SJSA1 (cell line): ENCODE data around the gene CCBE1. TPM values are rescaled to one million over a fixed set of nuclear protein-coding genes. Genes with fewer than 3 reads are reported as not detected.
A peak's percentile ranks its signal among the peaks of the same experiment; 100 is the strongest.

Experiments
- DNase-seq, 2 experiments: peaks; one replicate each; pipeline ENCODE4 v3.0.0-alpha.2; 2015 to 2020; ENCODE audit warnings: low spot score in 2 of 2, low read depth in 1 of 2
- H3K27ac ChIP-seq: fragments of 250-450 bp; sonication (Bioruptor Pico); 2 replicates; pipeline ENCODE4 v1.5.1; 2020; ENCODE audit warnings: mild to moderate bottlenecking, moderate library complexity
- H3K27me3 ChIP-seq: fragments of 250-450 bp; sonication (Bioruptor Pico); replicated peaks from 2 replicates; pipeline ENCODE4 v1.5.1; 2020; ENCODE audit warnings: mild to moderate bottlenecking, moderate library complexity
- H3K36me3 ChIP-seq: fragments of 250-450 bp; sonication (Bioruptor Pico); 2 replicates; pipeline ENCODE4 v1.5.1; 2020; ENCODE audit warnings: mild to moderate bottlenecking
- H3K4me1 ChIP-seq: fragments of 250-450 bp; sonication (Bioruptor Pico); replicated peaks from 2 replicates; pipeline ENCODE4 v1.6.1; 2021; ENCODE audit warnings: mild to moderate bottlenecking
- H3K4me3 ChIP-seq: fragments of 250-450 bp; sonication (Bioruptor Pico); 2 replicates; pipeline ENCODE4 v1.5.1; 2020; ENCODE audit warnings: mild to moderate bottlenecking
- H3K9me3 ChIP-seq: fragments of 250-450 bp; sonication (Bioruptor Pico); replicated peaks from 2 replicates; pipeline ENCODE4 v1.5.1; 2020; ENCODE audit warnings: mild to moderate bottlenecking
- total RNA-seq: library from RNA; depleted of rRNA; stranded (reverse); fragments of >200 nt; shearing (Covaris generic); gene quantifications from 2 replicates; pipeline ENCODE4 v1.2.3, GENCODE V29; 2014

The CCBE1 gene
- total RNA-seq, 1 experiment from 2014 or later: 5.1 TPM

DNA sequence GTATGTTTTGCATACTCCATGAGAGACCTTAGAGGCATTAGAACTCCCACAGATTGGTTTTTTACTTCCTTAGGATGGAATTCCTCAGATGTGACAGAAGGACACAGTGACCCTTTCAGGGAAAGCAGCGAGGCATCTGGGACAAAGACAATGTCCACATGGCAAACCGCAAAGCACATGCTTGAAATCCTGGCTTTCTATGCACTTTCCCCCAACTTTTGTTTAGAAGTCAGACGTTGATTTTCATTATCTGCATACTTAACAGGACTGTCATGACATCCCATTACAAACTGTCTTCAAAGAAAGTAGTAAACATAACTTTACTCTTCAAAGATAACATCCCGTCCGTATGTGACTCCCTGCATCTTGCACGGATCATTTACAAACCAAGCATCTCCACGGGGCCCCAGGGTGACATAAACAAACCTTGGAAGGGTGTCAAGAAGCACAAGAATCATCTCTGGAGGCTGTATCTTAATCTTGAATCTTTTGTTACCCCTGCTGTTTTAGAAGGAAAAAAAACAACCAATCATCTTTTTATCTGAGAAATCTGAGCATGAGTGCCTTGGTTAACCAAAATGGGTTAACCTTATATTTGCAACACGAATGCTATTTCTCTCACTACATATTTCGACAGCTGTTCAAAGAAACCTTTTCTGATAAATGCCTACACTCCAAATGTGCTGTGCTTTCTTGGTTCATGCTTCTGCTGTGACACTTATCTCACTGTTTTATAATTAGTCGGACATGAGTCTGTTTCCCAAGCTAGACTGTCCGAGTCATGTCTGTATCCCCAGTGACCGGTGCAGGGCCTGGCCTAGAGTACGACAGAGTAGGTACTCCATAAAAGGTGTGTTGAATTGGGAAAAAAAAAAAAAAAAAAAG lies 90.8 kb downstream of the CCBE1 start:
- DNase-seq: peak; percentile 92 to 96
- H3K4me3 ChIP-seq: no peak overlapping the region
- H3K27ac ChIP-seq: peak overlapping the region; percentile 92
- peaks cover 25% of the 10 kb centered on the region for H3K4me1 ChIP-seq
- H3K27me3 ChIP-seq: no peaks in the 10 kb centered on the region
- no peaks in the 10 kb centered on the region for H3K9me3 ChIP-seq
- no peaks in the 10 kb centered on the region for H3K36me3 ChIP-seq

DNA sequence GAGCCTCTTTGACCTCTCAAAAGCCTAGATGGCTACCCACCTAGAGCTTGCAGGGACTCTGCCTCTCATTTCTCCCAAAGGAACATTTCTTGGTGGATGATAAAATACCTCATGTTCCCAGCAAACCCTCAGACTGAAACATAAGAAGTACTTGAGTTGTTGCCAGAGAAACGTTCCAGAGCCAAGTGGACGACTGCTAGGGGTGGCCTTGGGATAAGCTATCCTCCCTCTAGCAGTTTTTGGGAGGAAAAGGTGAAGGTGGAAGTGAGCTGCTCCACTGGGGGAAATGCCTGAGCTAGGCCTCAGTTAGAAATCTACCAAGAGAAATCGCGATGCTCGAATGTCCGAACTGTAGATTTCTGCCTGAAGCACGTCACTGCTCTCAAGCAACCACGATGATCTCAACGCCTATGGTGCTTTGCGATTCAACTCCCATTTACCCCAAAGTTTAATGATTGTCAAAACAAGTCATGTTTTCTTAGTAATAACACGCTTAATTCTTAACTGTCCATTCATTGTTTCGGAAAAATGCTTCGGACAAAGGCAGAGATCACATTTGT lies 91.5 kb downstream of the CCBE1 start:
- DNase-seq: peak in 1 of 2 experiments; percentile 78
- Histone ChIP-seq H3K36me3 (no peaks in the 10 kb centered on the region), H3K27ac (peak overlapping the region; percentile 92), H3K9me3 (no peaks in the 10 kb centered on the region), H3K4me1 (peaks cover 25% of the 10 kb centered on the region), H3K4me3 (no peak overlapping the region), H3K27me3 (no peaks in the 10 kb centered on the region)

- Histone ChIP-seq H3K4me3 (no peak overlapping the region), H3K9me3 (no peaks in the 10 kb centered on the region), H3K36me3 (no peaks in the 10 kb centered on the region), H3K27ac (peak overlapping the region; percentile 92), H3K4me1 (peaks cover 25% of the 10 kb centered on the region), H3K27me3 (no peaks in the 10 kb centered on the region)
- DNase-seq: no peak
Measured at GRCh38 chr18:59604877-59605276, 92.3 kb downstream of the CCBE1 start.

GRCh38 chr18:59597049-59597448 lies 100.2 kb downstream of the CCBE1 start:
- Histone ChIP-seq H3K36me3 (no peaks in the 10 kb centered on the region), H3K4me1 (peaks cover 33% of the 10 kb centered on the region), H3K27me3 (no peaks in the 10 kb centered on the region), H3K9me3 (no peaks in the 10 kb centered on the region), H3K27ac (no peak overlapping the region), H3K4me3 (no peak overlapping the region)
- no peak for DNase-seq

GRCh38 chr18:59593291-59593717 lies 103.9 kb downstream of the CCBE1 start:
- H3K36me3 ChIP-seq: no peaks in the 10 kb centered on the region
- H3K9me3 ChIP-seq: no peaks in the 10 kb centered on the region
- peak in 1 of 2 experiments; percentile 68 for DNase-seq
- H3K27me3 ChIP-seq: no peaks in the 10 kb centered on the region
- peak overlapping the region; percentile 57 for H3K27ac ChIP-seq
- H3K4me1 ChIP-seq: peaks cover 33% of the 10 kb centered on the region
- no peak overlapping the region for H3K4me3 ChIP-seq

DNA sequence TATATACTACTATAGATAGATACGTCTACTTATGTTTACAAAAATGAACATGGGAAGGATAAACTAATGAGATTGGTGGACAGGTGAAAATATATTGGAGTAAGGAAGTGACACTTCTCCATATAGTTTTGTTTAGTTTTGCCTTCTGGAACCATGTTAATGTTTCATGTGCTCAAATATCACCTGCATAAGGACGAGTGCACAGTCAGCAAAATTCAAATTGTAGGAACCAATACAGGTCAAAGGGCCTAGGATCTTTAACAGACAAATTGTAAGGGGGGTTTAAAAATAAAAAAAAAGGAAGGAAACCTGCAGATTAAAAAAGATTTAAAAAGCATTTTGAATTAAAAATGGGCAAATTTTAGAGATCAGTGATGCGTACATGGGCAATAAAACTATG lies 104.6 kb downstream of the CCBE1 start:
- DNase-seq: no peak
- H3K9me3 ChIP-seq: no peaks in the 10 kb centered on the region
- H3K27ac ChIP-seq: peak overlapping the region; percentile 35; the same call in 1 of the 2 replicates
- no peaks in the 10 kb centered on the region for H3K27me3 ChIP-seq
- H3K4me1 ChIP-seq: peaks cover 33% of the 10 kb centered on the region
- H3K36me3 ChIP-seq: no peaks in the 10 kb centered on the region
- no peak overlapping the region for H3K4me3 ChIP-seq

GRCh38 chr18:59582395-59582794 lies 114.8 kb downstream of the CCBE1 start:
- no peaks in the 10 kb centered on the region for H3K36me3 ChIP-seq
- H3K9me3 ChIP-seq: no peaks in the 10 kb centered on the region
- no peaks in the 10 kb centered on the region for H3K4me1 ChIP-seq
- no peak overlapping the region for H3K27ac ChIP-seq
- H3K4me3 ChIP-seq: no peak overlapping the region
- no peak for DNase-seq
- no peaks in the 10 kb centered on the region for H3K27me3 ChIP-seq

DNA sequence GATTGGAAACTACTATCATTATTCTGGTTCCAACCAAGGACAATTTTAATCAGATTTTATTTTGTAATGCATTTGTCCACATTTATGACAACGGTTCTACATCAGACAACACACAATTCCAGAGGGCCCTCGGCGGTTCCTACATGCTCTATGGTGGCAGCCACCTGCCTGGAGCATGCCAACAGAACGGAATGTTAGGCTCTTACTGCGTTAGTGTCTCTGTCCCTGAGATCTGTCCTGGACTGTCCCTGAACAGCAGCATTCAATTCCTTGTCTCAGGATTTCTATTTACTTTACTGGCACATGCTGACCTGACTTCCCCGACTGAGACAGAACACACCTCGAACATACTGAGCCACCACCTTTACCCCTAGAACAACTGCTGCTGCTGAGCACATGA lies 117.7 kb downstream of the CCBE1 start:
- no peaks in the 10 kb centered on the region for H3K36me3 ChIP-seq
- no peak overlapping the region for H3K27ac ChIP-seq
- no peaks in the 10 kb centered on the region for H3K27me3 ChIP-seq
- H3K9me3 ChIP-seq: no peaks in the 10 kb centered on the region
- no peaks in the 10 kb centered on the region for H3K4me1 ChIP-seq
- no peak overlapping the region for H3K4me3 ChIP-seq
- DNase-seq: no peak

DNA sequence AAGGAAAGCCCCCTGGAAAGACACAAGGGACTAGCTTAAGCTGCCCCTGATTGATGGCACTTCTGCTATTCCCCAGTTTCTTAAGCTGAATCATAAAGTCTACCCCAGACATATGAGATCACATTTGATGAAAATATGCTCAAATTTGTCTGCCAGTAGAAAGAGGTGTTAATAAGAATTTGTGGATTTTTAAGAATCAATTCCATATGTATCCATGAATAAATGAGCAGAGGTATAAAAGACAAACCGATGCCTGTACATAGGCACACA lies 119.9 kb downstream of the CCBE1 start:
- H3K27ac ChIP-seq: no peak overlapping the region
- H3K9me3 ChIP-seq: no peaks in the 10 kb centered on the region
- H3K4me3 ChIP-seq: no peak overlapping the region
- H3K36me3 ChIP-seq: no peaks in the 10 kb centered on the region
- H3K27me3 ChIP-seq: no peaks in the 10 kb centered on the region
- H3K4me1 ChIP-seq: no peaks in the 10 kb centered on the region
- no peak for DNase-seq

DNA sequence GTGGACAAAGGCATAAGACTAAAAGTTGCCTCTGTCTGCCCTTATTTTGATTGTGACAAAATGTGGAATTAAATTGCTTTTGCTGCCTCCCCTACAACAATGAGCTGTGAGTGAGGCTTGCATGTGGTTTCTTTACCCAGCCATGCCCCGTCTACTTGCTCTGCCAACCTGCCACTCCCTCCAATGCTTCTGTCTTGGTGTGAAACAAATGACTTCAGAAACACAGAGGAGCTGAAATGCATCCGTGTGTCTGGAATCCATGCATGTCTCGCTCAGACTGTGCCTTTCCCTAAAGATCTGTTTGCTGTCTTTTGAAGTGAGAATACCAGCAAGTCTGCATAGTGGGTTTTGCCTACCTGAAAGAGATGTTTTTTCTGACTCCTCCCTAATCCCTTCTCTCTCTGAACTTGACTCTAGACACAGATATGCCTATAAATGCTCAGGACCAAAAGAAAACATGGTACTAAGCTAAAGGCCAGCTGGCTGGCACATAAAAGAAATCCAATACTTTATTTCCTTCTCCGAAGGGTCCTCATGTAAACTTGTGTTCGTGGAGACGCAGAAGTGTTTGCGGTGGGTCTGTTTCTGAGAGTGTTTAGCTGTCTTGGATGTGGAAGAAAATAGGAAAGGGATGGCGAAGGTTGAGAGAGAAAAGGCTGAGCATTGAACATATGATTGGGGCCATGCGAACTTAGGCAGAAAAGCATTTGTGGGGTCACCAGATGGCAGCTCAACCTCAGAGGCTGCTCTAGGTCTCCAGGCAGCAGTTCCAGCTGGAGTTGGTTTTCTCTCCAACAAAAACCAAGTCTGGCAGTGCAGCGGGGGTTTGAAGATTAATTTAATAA lies 120.5 kb downstream of the CCBE1 start:
- Histone ChIP-seq H3K27me3 (no peaks in the 10 kb centered on the region), H3K4me3 (no peak overlapping the region), H3K9me3 (no peaks in the 10 kb centered on the region), H3K36me3 (no peaks in the 10 kb centered on the region), H3K4me1 (no peaks in the 10 kb centered on the region), H3K27ac (no peak overlapping the region)
- no peak for DNase-seq

GRCh38 chr18:59575995-59576394 lies 121.2 kb downstream of the CCBE1 start:
- Histone ChIP-seq H3K27ac (no peak overlapping the region), H3K4me1 (no peaks in the 10 kb centered on the region), H3K27me3 (no peaks in the 10 kb centered on the region), H3K36me3 (no peaks in the 10 kb centered on the region), H3K9me3 (no peaks in the 10 kb centered on the region), H3K4me3 (no peak overlapping the region)
- no peak for DNase-seq

DNA sequence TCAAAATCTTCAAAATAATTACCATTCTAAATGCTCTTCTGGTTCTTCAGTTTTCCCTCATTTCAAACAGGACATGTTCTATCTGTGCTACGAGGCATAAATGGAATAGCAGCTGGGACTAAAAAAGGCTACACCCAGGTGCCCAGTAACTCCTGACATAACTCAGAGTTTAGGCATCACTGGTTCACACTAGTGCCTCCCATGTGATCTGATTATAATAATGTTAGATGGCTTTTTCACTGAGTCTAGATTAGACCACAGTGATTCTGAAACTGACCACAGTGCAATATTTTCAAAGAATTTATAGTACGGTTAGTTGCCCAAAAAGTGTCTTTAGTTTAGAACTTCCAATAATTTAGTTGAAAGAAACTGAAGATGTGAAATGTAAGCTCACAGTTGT lies 123.3 kb downstream of the CCBE1 start:
- H3K4me1 ChIP-seq: no peaks in the 10 kb centered on the region
- H3K27me3 ChIP-seq: no peaks in the 10 kb centered on the region
- no peaks in the 10 kb centered on the region for H3K9me3 ChIP-seq
- H3K36me3 ChIP-seq: no peaks in the 10 kb centered on the region
- H3K27ac ChIP-seq: no peak overlapping the region
- no peak overlapping the region for H3K4me3 ChIP-seq
- DNase-seq: no peak

- Histone ChIP-seq H3K4me3 (no peak overlapping the region), H3K9me3 (no peaks in the 10 kb centered on the region), H3K36me3 (no peaks in the 10 kb centered on the region), H3K27me3 (no peaks in the 10 kb centered on the region), H3K4me1 (no peaks in the 10 kb centered on the region), H3K27ac (no peak overlapping the region)
- no peak for DNase-seq
Measured at GRCh38 chr18:59571902-59572301, 125.3 kb downstream of the CCBE1 start.

GRCh38 chr18:59570796-59571195 lies 126.4 kb downstream of the CCBE1 start:
- Histone ChIP-seq H3K9me3 (no peaks in the 10 kb centered on the region), H3K27ac (no peak overlapping the region), H3K4me3 (no peak overlapping the region), H3K27me3 (no peaks in the 10 kb centered on the region), H3K4me1 (no peaks in the 10 kb centered on the region), H3K36me3 (no peaks in the 10 kb centered on the region)
- DNase-seq: no peak
